ENCODE results near the gene SALL2. TPM values are rescaled to one million over a fixed set of nuclear protein-coding genes. Genes with fewer than 3 reads are reported as not detected.

The SALL2 gene
- total RNA-seq, 1 experiment from 2014 or later = 287 TPM

GRCh38 chr14:21503376-21503775 is 22.8 kb downstream of the SALL2 start:
- no CpG with 5 or more reads among the region's 4 CpGs for WGBS (ENCODE audit: extremely low coverage, insufficient read length, low lambda C conversion rate)
- no peak overlapping the region for H2AFZ ChIP-seq (ENCODE audit: low read length)
- no peak overlapping the region for H4K8ac ChIP-seq (replicated peaks; ENCODE audit: insufficient read length, low read depth, low read length)
- no peak overlapping the region for H3K4me2 ChIP-seq (ENCODE audit: insufficient read depth, insufficient read length, low read length)
- no peak overlapping the region for H2BK120ac ChIP-seq (ENCODE audit: low read depth, low read length, poor library complexity, severe bottlenecking)
- Mint-ChIP-seq H3K27ac (peak overlapping the region in 2 of 3 experiments; percentile 30 to 69; a peak in 2 of 7 replicates), H3K9me3 (no peaks in the 10 kb centered on the region), H3K36me3 (ENCODE audit: insufficient read depth in 1 of 3, low read depth in 3 of 3) (peaks cover 63 to 83% (median 71%) of the 10 kb centered on the region in 3 experiments), H3K4me3 (no peak overlapping the region; a peak in 1 of 5 replicates), H3K4me1 (peaks cover 24 to 28% of the 10 kb centered on the region in 2 experiments), H3K27me3 (ENCODE audit: low read depth) (no peaks in the 10 kb centered on the region)
- H2AK5ac ChIP-seq (ENCODE audit: insufficient read length, low read length) = no peak overlapping the region
- H3T11ph ChIP-seq (ENCODE audit: low read length) = no peak overlapping the region
- H3K56ac ChIP-seq (ENCODE audit: insufficient read length, low read depth, low read length) = no peak overlapping the region
- peaks cover 3% of the 10 kb centered on the region for H3K79me1 ChIP-seq (ENCODE audit: insufficient read depth, low read depth, low read length, poor library complexity, severe bottlenecking)
- no peak overlapping the region for H3K27ac ChIP-seq (ENCODE audit: insufficient read length, low read depth, low read length)
- no peak overlapping the region for H3K14ac ChIP-seq (ENCODE audit: insufficient read depth, low read length)
- no peak overlapping the region for H2BK12ac ChIP-seq (ENCODE audit: insufficient read length, low read depth, low read length)
- no peak overlapping the region for H2BK5ac ChIP-seq (ENCODE audit: insufficient read length, low read length)
- no peak overlapping the region for H2BK15ac ChIP-seq (ENCODE audit: low read depth, low read length)
- H3K9ac ChIP-seq (ENCODE audit: extremely low read depth, insufficient read length, low read length) = no peak overlapping the region
- H3K27me3 ChIP-seq (ENCODE audit: insufficient read depth, low read length) = no peaks in the 10 kb centered on the region
- no peaks in the 10 kb centered on the region for H3K9me3 ChIP-seq (ENCODE audit: control insufficient read depth, low read depth, low read length)
- no peak overlapping the region for H4K91ac ChIP-seq (ENCODE audit: insufficient read length, low read depth, low read length)
- H3K4ac ChIP-seq (ENCODE audit: low read depth, low read length) = no peak overlapping the region
- peaks cover 8% of the 10 kb centered on the region; the same call in 1 of the 2 replicates for H3K79me2 ChIP-seq (ENCODE audit: insufficient read depth, low read length)
- no peaks in the 10 kb centered on the region for H3K23me2 ChIP-seq (ENCODE audit: insufficient read length, low read depth, low read length, poor library complexity, severe bottlenecking)
- TF ChIP-seq CTCF (conservative IDR thresholded peaks at IDR 0.05) = no peak
- no peak overlapping the region for H3K23ac ChIP-seq (ENCODE audit: insufficient read length, low read depth, low read length)
- no peak overlapping the region for H4K5ac ChIP-seq (ENCODE audit: insufficient read length, low read depth, low read length)
- no peak overlapping the region for H3K18ac ChIP-seq (ENCODE audit: insufficient read length, low read depth, low read length)
- no peaks in the 10 kb centered on the region for H4K20me1 ChIP-seq (ENCODE audit: control insufficient read depth, insufficient read depth, insufficient read length)
- H3K4me1 ChIP-seq (ENCODE audit: insufficient read depth, low read length) = no peaks in the 10 kb centered on the region; the same call in 1 of the 2 replicates
- no peak overlapping the region for H2BK20ac ChIP-seq (ENCODE audit: low read depth, low read length, poor library complexity, severe bottlenecking)
- no peak for DNase-seq

Data from H9 (cell line).